ENCODE results near the gene HS3ST5. TPM values are rescaled to one million over a fixed set of nuclear protein-coding genes. Genes with fewer than 3 reads are reported as not detected.

Gene HS3ST5
- total and polyA plus RNA-seq, 2 experiments from 2014 or later: 2.8 to 3.5 TPM

GRCh38 chr6:114195631-114196403 lies 147.0 kb downstream of the HS3ST5 start (continued):
- TF ChIP-seq REST (IDR thresholded peaks at IDR 0.05; ENCODE audit: unreplicated experiment): no peak
- TF ChIP-seq POLR2AphosphoS5 (IDR thresholded peaks at IDR 0.05; ENCODE audit: low read depth): no peak
- no peak for TF ChIP-seq CREB1 (CRISPR knock-in tag; IDR thresholded peaks at IDR 0.05; ENCODE audit: low read depth)
- TF ChIP-seq CTCF (conservative IDR thresholded peaks at IDR 0.05; ENCODE audit: low read depth in 2 of 2): no peak
- TF ChIP-seq STAT1 (IDR thresholded peaks at IDR 0.05; ENCODE audit: unreplicated experiment): no peak
- no peak for TF ChIP-seq ZNF114 (CRISPR knock-in tag; IDR thresholded peaks at IDR 0.05)
- TF ChIP-seq JUNB (IDR thresholded peaks at IDR 0.05; ENCODE audit: unreplicated experiment): no peak

DNA sequence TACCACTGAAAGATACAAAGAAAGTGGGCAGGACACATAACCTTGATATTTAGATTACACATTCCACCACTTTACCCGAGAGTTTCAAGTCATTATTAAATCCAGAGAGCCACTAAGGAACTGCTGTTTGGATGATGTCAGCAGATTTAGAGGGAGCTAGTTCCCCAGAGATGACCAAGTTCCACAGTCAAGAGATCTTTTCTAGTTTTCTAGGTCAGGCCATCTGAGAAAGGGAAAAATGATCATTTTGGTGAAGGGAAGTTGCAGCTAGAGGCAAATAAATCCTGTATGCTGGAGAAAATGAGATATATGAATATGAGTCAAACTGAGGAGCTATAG lies 147.8 kb downstream of the HS3ST5 start:
- Histone ChIP-seq H3K4me2 (0 out of 2 replicates have a peak overlapping the region, but pooled peaks have one; percentile 10), H3K27ac (ENCODE audit: low read depth) (0 out of 2 replicates have a peak overlapping the region, but pooled peaks have one; percentile 50), H3K4me3 (no peak overlapping the region), H3K27me3 (ENCODE audit: insufficient read depth) (no peaks in the 10 kb centered on the region), H4K20me1 (replicated peaks; ENCODE audit: insufficient read depth) (no peaks in the 10 kb centered on the region), H3F3A (replicated peaks; ENCODE audit: low read depth) (no peaks in the 10 kb centered on the region), H2AFZ (no peak overlapping the region), H3K36me3 (ENCODE audit: insufficient read depth) (no peaks in the 10 kb centered on the region), H3K9me2 (ENCODE audit: insufficient read depth) (no peaks in the 10 kb centered on the region), H3K79me2 (replicated peaks; ENCODE audit: insufficient read depth) (no peaks in the 10 kb centered on the region), H3K4me1 (ENCODE audit: insufficient read depth) (peaks cover 47% of the 10 kb centered on the region)
- no peak overlapping the region for H3K4me3 Mint-ChIP-seq
- DNase-seq (ENCODE audit: low spot score) (no peak), ATAC-seq (no peak)
- H3K9me3 Mint-ChIP-seq: no peaks in the 10 kb centered on the region
- H3K4me1 Mint-ChIP-seq: peaks cover 32% of the 10 kb centered on the region
- 0 out of 3 replicates have a peak, but pooled peaks cover 5% of the 10 kb centered on the region for H3K36me3 Mint-ChIP-seq (ENCODE audit: low read depth)
- peak overlapping the region; percentile 63; the same call in 1 of the 2 replicates for H3K27ac Mint-ChIP-seq
- no peaks in the 10 kb centered on the region for H3K27me3 Mint-ChIP-seq (ENCODE audit: insufficient read depth, low read depth, poor library complexity)
- TF ChIP-seq ZNF331 (CRISPR knock-in tag; IDR thresholded peaks at IDR 0.05; ENCODE audit: low read depth) (no peak), EZH2 (IDR thresholded peaks at IDR 0.05; ENCODE audit: low read depth, unreplicated experiment) (no peak), EZH2phosphoT487 (IDR thresholded peaks at IDR 0.05; ENCODE audit: unreplicated experiment) (no peak), ZNF114 (CRISPR knock-in tag; IDR thresholded peaks at IDR 0.05) (no peak), REST (IDR thresholded peaks at IDR 0.05; ENCODE audit: unreplicated experiment) (no peak)

Data from GM23338 (cell line).